Measurements from ENCODE around the gene SRD5A2.

Gene SRD5A2

GRCh38 chr2:31580321-31581117, at the start of gene SRD5A2:
Gene SRD5A2 (minus strand): TSS chr2:31580938. CDS start chr2:31580900, 38 bp downstream.
- H3K36me3 Mint-ChIP-seq: no peaks in the 10 kb centered on the region
- H3K9me3 Mint-ChIP-seq: peaks cover 7% of the 10 kb centered on the region
- ATAC-seq: peak; percentile 36
- H3K4me3 Mint-ChIP-seq: no peak within 1 kb of the TSS
- peaks cover 44% of the 10 kb centered on the region for H3K27me3 Mint-ChIP-seq
- H3K4me1 Mint-ChIP-seq: no peaks in the 10 kb centered on the region
- no peak within 1 kb of the TSS for H3K27ac Mint-ChIP-seq

- Mint-ChIP-seq H3K27ac (no peak overlapping the region), H3K4me3 (no peak overlapping the region), H3K9me3 (peaks cover 21% of the 10 kb centered on the region), H3K27me3 (no peaks in the 10 kb centered on the region), H3K36me3 (no peaks in the 10 kb centered on the region), H3K4me1 (no peaks in the 10 kb centered on the region)
- no peak for ATAC-seq
Measured at GRCh38 chr2:31606509-31606908, 25.8 kb upstream of the SRD5A2 start.

- no peaks in the 10 kb centered on the region for H3K4me1 Mint-ChIP-seq
- peaks cover 41% of the 10 kb centered on the region for H3K9me3 Mint-ChIP-seq
- no peaks in the 10 kb centered on the region for H3K27me3 Mint-ChIP-seq
- no peaks in the 10 kb centered on the region for H3K36me3 Mint-ChIP-seq
- H3K27ac Mint-ChIP-seq: no peak overlapping the region
- no peak overlapping the region for H3K4me3 Mint-ChIP-seq
- no peak for ATAC-seq
Measured at GRCh38 chr2:31598694-31599093, 18.0 kb upstream of the SRD5A2 start.

GRCh38 chr2:31586230-31586629, 5.5 kb upstream of the SRD5A2 start:
- H3K27me3 Mint-ChIP-seq: peaks cover 54% of the 10 kb centered on the region

GRCh38 chr2:31581124-31581795, 522 bp upstream of the SRD5A2 start:
- no peak for ATAC-seq

More at GRCh38 chr2:31586230-31586629, 5.5 kb upstream of the SRD5A2 start:
- H3K4me3 Mint-ChIP-seq: no peak overlapping the region
- no peaks in the 10 kb centered on the region for H3K4me1 Mint-ChIP-seq
- H3K36me3 Mint-ChIP-seq: no peaks in the 10 kb centered on the region
- H3K27ac Mint-ChIP-seq: no peak overlapping the region
- ATAC-seq: no peak
- peaks cover 13% of the 10 kb centered on the region for H3K9me3 Mint-ChIP-seq

GRCh38 chr2:31579996-31580320, 780 bp downstream of the SRD5A2 start:
- Mint-ChIP-seq H3K4me1 (no peaks in the 10 kb centered on the region), H3K36me3 (no peaks in the 10 kb centered on the region), H3K27me3 (peaks cover 44% of the 10 kb centered on the region), H3K4me3 (no peak overlapping the region), H3K27ac (no peak overlapping the region), H3K9me3 (peaks cover 7% of the 10 kb centered on the region)
- no peak for ATAC-seq

More at GRCh38 chr2:31581124-31581795, 522 bp upstream of the SRD5A2 start:
- Mint-ChIP-seq H3K4me3 (no peak overlapping the region), H3K27ac (no peak overlapping the region), H3K9me3 (peaks cover 4% of the 10 kb centered on the region), H3K36me3 (no peaks in the 10 kb centered on the region), H3K4me1 (no peaks in the 10 kb centered on the region), H3K27me3 (peaks cover 44% of the 10 kb centered on the region)

- H3K27ac Mint-ChIP-seq: no peak overlapping the region
- no peaks in the 10 kb centered on the region for H3K4me1 Mint-ChIP-seq
- H3K36me3 Mint-ChIP-seq: no peaks in the 10 kb centered on the region
- ATAC-seq: no peak
- no peak overlapping the region for H3K4me3 Mint-ChIP-seq
- H3K27me3 Mint-ChIP-seq: peaks cover 34% of the 10 kb centered on the region
- H3K9me3 Mint-ChIP-seq: peaks cover 7% of the 10 kb centered on the region
Measured at GRCh38 chr2:31578316-31578715, 2.4 kb downstream of the SRD5A2 start.

- Mint-ChIP-seq H3K36me3 (no peaks in the 10 kb centered on the region), H3K4me1 (no peaks in the 10 kb centered on the region), H3K27me3 (peaks cover 22% of the 10 kb centered on the region), H3K4me3 (no peak overlapping the region), H3K27ac (no peak overlapping the region), H3K9me3 (peaks cover 7% of the 10 kb centered on the region)
- ATAC-seq: no peak
Measured at GRCh38 chr2:31577143-31577542, 3.6 kb downstream of the SRD5A2 start.

GRCh38 chr2:31568585-31569201, 12.0 kb downstream of the SRD5A2 start:
- Mint-ChIP-seq H3K36me3 (no peaks in the 10 kb centered on the region), H3K27me3 (peaks cover 11% of the 10 kb centered on the region), H3K4me3 (no peak overlapping the region), H3K9me3 (peaks cover 5% of the 10 kb centered on the region), H3K27ac (no peak overlapping the region), H3K4me1 (no peaks in the 10 kb centered on the region)
- no peak for ATAC-seq

GRCh38 chr2:31567679-31568078, 13.1 kb downstream of the SRD5A2 start:
- no peak overlapping the region for H3K4me3 Mint-ChIP-seq

GRCh38 chr2:31563273-31563839, 17.4 kb downstream of the SRD5A2 start:
- H3K27ac Mint-ChIP-seq: no peak overlapping the region
- H3K9me3 Mint-ChIP-seq: no peaks in the 10 kb centered on the region
- H3K36me3 Mint-ChIP-seq: no peaks in the 10 kb centered on the region
- H3K27me3 Mint-ChIP-seq: peaks cover 24% of the 10 kb centered on the region
- no peak for ATAC-seq
- no peaks in the 10 kb centered on the region for H3K4me1 Mint-ChIP-seq
- no peak overlapping the region for H3K4me3 Mint-ChIP-seq

More at GRCh38 chr2:31567679-31568078, 13.1 kb downstream of the SRD5A2 start:
- no peak for ATAC-seq
- Mint-ChIP-seq H3K9me3 (peaks cover 5% of the 10 kb centered on the region), H3K27ac (no peak overlapping the region), H3K36me3 (no peaks in the 10 kb centered on the region), H3K27me3 (peaks cover 21% of the 10 kb centered on the region), H3K4me1 (no peaks in the 10 kb centered on the region)

- no peaks in the 10 kb centered on the region for H3K4me1 Mint-ChIP-seq
- no peak for ATAC-seq
- H3K9me3 Mint-ChIP-seq: no peaks in the 10 kb centered on the region
- H3K36me3 Mint-ChIP-seq: no peaks in the 10 kb centered on the region
- H3K27ac Mint-ChIP-seq: no peak overlapping the region
- H3K27me3 Mint-ChIP-seq: peaks cover 24% of the 10 kb centered on the region
- H3K4me3 Mint-ChIP-seq: no peak overlapping the region
Measured at GRCh38 chr2:31561823-31562222, 18.9 kb downstream of the SRD5A2 start.

- Mint-ChIP-seq H3K27ac (no peak overlapping the region), H3K36me3 (no peaks in the 10 kb centered on the region), H3K4me1 (no peaks in the 10 kb centered on the region), H3K4me3 (no peak overlapping the region), H3K9me3 (peaks cover 12% of the 10 kb centered on the region), H3K27me3 (peaks cover 12% of the 10 kb centered on the region)
- ATAC-seq: no peak
Measured at GRCh38 chr2:31558401-31559295, 22.1 kb downstream of the SRD5A2 start.

GRCh38 chr2:31556940-31557339, 23.8 kb downstream of the SRD5A2 start:
- Mint-ChIP-seq H3K36me3 (no peaks in the 10 kb centered on the region), H3K4me3 (no peak overlapping the region), H3K27ac (no peak overlapping the region), H3K9me3 (peaks cover 29% of the 10 kb centered on the region), H3K4me1 (no peaks in the 10 kb centered on the region), H3K27me3 (no peaks in the 10 kb centered on the region)
- ATAC-seq: no peak
